Thyroid gland (tissue), 4 donors: ENCODE results near the gene HERPUD1. TPM values are rescaled to one million over a fixed set of nuclear protein-coding genes. Genes with fewer than 3 reads are reported as not detected.

Experiments
- DNase-seq, 2 donors: peaks; one replicate each; pipeline ENCODE4 v3.0.0-alpha.2; 2019
- H3K27ac ChIP-seq, 3 donors: fragments of 200-600 bp; sonication (generic); 1 replicate in 2 of 3; 2 replicates in 1 of 3; pipeline ENCODE4 v1.5.1; 2016 to 2019; ENCODE audit warnings: mild to moderate bottlenecking in 1 of 3, moderate library complexity in 1 of 3
- H3K27me3 ChIP-seq: fragments of 200-600 bp; sonication (generic); one replicate; pipeline ENCODE4 v1.5.1; 2019
- H3K36me3 ChIP-seq, 2 donors: fragments of 200-600 bp; sonication (generic); one replicate each; pipeline ENCODE4 v1.5.1; 2016 to 2019
- H3K4me1 ChIP-seq, 2 donors: fragments of 200-600 bp; sonication (generic); one replicate each; pipeline ENCODE4 v1.5.1; 2017 to 2019
- H3K4me3 ChIP-seq, 3 donors: fragments of 200-600 bp; sonication (generic); replicated peaks in 1 of 3; 1 replicate in 2 of 3; 2 replicates in 1 of 3; pipeline ENCODE4 v1.5.1; 2016; ENCODE audit warnings: mild to moderate bottlenecking in 1 of 3
- H3K9me3 ChIP-seq: fragments of 200-600 bp; sonication (generic); one replicate; pipeline ENCODE4 v1.5.1; 2017
- CTCF ChIP-seq, 6 experiments: fragments of 200-600 bp in 3 of 6; fragments of 450-650 bp in 3 of 6; sonication (generic) in 3 of 6; IDR thresholded peaks; one replicate each; pipeline ENCODE4 v1.5.1; 2016 to 2019; ENCODE audit warnings: antibody characterized with exemption in 6 of 6, mild to moderate bottlenecking in 2 of 6, inconsistent platforms in 1 of 6, moderate library complexity in 1 of 6
- POLR2A ChIP-seq, 2 donors: fragments of 450-650 bp; IDR thresholded peaks; one replicate each; pipeline ENCODE4 v1.6.1; 2017; ENCODE audit warnings: antibody characterized with exemption in 2 of 2, mild to moderate bottlenecking in 2 of 2, moderate library complexity in 1 of 2
- WGBS, 2 donors: methylation state at CpG; one replicate each; pipeline ENCODE4 v1.1.5; 2017; 5-methylcytosine and 5-hydroxymethylcytosine counted together
- intact Hi-C: fragments of 100-400 bp; cut with DNase I; formaldehyde crosslinking; loops from one replicate; pipeline ENCODE4 v1.15.1; 2023
- total RNA-seq, 4 donors: library from RNA; depleted of rRNA; stranded (reverse); fragments of >200 nt; gene quantifications; one replicate each; pipeline ENCODE4 v1.2.3, GENCODE V29; 2016

Gene HERPUD1
- total RNA-seq, 4 donors from 2014 or later: 212 to 659 (median 321) TPM

- Histone ChIP-seq H3K4me1 (peaks cover 0 to 2% of the 10 kb centered on the region in 2 donors), H3K36me3 (no peaks in the 10 kb centered on the region), H3K27me3 (no peaks in the 10 kb centered on the region), H3K4me3 (no peak overlapping the region), H3K27ac (no peak overlapping the region), H3K9me3 (no peaks in the 10 kb centered on the region)
- intact Hi-C loops: no loop called here
- no peak for TF ChIP-seq POLR2A (IDR thresholded peaks at IDR 0.05)
- no peak for TF ChIP-seq CTCF (IDR thresholded peaks at IDR 0.05)
- WGBS, 2 donors: 89 to 94% methylated on average over 9 of the region's 9 CpGs
- no peak for DNase-seq
These were observed 8.4 kb upstream of the HERPUD1 start for GRCh38 chr16:56923481-56924091.

- DNase-seq: no peak
- Histone ChIP-seq H3K36me3 (no peaks in the 10 kb centered on the region), H3K27me3 (no peaks in the 10 kb centered on the region), H3K9me3 (no peaks in the 10 kb centered on the region), H3K27ac (no peak overlapping the region), H3K4me3 (no peak overlapping the region), H3K4me1 (peaks cover 4 to 8% of the 10 kb centered on the region in 2 donors)
- intact Hi-C loops: no loop called here
- WGBS, 2 donors: 63 to 71% methylated on average over 2 of the region's 2 CpGs
- TF ChIP-seq POLR2A (IDR thresholded peaks at IDR 0.05) (no peak), CTCF (IDR thresholded peaks at IDR 0.05) (no peak)
These were observed 4.5 kb upstream of the HERPUD1 start for GRCh38 chr16:56927471-56927870.

GRCh38 chr16:56929639-56930038 lies 2.3 kb upstream of the HERPUD1 start:
- Histone ChIP-seq H3K4me3 (no peak overlapping the region), H3K4me1 (peaks cover 8 to 11% of the 10 kb centered on the region in 2 donors), H3K36me3 (no peaks in the 10 kb centered on the region), H3K9me3 (no peaks in the 10 kb centered on the region), H3K27ac (no peak overlapping the region), H3K27me3 (no peaks in the 10 kb centered on the region)
- no peak for DNase-seq
- TF ChIP-seq POLR2A (IDR thresholded peaks at IDR 0.05) (no peak), CTCF (IDR thresholded peaks at IDR 0.05) (no peak)
- intact Hi-C loops: no loop called here
- whole genome bisulfite sequencing, 2 donors: 96 to 100% methylated on average over 4 of the region's 4 CpGs

DNA sequence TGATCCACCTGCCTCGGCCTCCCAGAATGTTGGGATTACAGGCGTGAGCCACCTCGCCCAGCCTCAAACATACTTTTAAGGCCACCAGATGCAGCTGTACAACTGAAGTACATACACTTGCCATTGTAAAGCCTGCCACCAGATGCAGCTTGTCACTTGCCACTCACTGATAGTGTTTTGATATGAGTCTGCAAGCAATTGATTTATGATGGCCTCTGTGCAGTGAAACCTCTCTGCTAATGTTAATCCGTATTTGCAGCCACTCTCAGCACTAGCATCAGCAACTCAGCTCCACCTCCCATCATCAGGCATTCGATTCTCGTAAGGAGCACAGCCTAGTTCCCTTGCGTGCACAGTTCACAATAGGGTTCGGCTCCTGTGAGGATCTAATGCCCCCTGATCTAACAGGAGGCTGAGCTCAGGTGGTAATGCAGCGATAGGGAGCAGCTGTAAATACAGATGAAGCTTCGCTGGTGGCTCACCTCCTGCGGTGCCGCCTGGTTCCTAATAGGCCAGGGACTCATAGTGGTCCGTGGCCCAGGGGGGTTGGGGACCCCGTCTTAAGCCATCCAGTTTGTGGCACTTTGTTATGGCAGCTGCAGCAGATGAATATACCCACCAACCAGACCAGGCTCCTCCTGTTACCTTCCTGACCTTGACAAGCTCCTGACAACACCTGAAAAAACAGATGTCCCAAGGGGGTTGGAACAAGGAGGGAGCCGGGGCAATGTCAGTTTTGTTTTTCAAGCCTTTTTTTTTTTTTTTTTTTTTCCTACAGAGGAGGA lies 1.3 kb upstream of the HERPUD1 start:
- no peak overlapping the region for H3K4me3 ChIP-seq
- peaks cover 18% of the 10 kb centered on the region in 2 donors for H3K4me1 ChIP-seq
- H3K27me3 ChIP-seq: no peaks in the 10 kb centered on the region
- 90 to 94% methylated on average over 14 to 15 of the region's 15 CpGs for WGBS, 2 donors
- no peak for TF ChIP-seq POLR2A (IDR thresholded peaks at IDR 0.05)
- H3K36me3 ChIP-seq: peaks cover 5 to 9% of the 10 kb centered on the region in 2 donors
- no peaks in the 10 kb centered on the region for H3K9me3 ChIP-seq
- DNase-seq: no peak
- intact Hi-C loops: no loop called here
- H3K27ac ChIP-seq: peak overlapping the region in 2 of 3 donors; percentile 96 to 100

GRCh38 chr16:56931271-56931891 lies 561 bp upstream of the HERPUD1 start:
- Histone ChIP-seq H3K27ac (peak overlapping the region; percentile 96 to 100 (median 97)), H3K36me3 (peaks cover 12 to 15% of the 10 kb centered on the region in 2 donors), H3K27me3 (no peaks in the 10 kb centered on the region), H3K4me1 (peaks cover 20 to 24% of the 10 kb centered on the region in 2 donors), H3K9me3 (no peaks in the 10 kb centered on the region), H3K4me3 (peak overlapping the region in 2 of 3 donors; percentile 2 to 100)
- intact Hi-C loops: no loop called here
- TF ChIP-seq POLR2A (IDR thresholded peaks at IDR 0.05): no peak
- TF ChIP-seq CTCF (IDR thresholded peaks at IDR 0.05): no peak
- WGBS, 2 donors: 28 to 41% methylated on average over 17 to 18 of the region's 25 CpGs
- DNase-seq: peak in 1 of 2 donors; percentile 13
